ENCODE measurements around the gene PDE10A. TPM values are rescaled to one million over a fixed set of nuclear protein-coding genes. Genes with fewer than 3 reads are reported as not detected.

The PDE10A gene
- total and polyA plus RNA-seq, 2 of the 8 experiments (the other 6 are each of a cell fraction or from before 2014, with no cell fraction given): 1.1 to 2.4 TPM

GRCh38 chr6:165692106-165692653, 29.1 kb upstream of the PDE10A start:
- no peak overlapping the region for H3K9ac ChIP-seq (replicated peaks in 1 of 4; ENCODE audit: extremely low read depth in 1 of 4, low read depth in 3 of 4, low read length in 3 of 4)
- no peak overlapping the region for H3K4ac ChIP-seq (replicated peaks; ENCODE audit: insufficient read length, low read depth, low read length)
- no peak overlapping the region for H3K14ac ChIP-seq (ENCODE audit: insufficient read length)
- WGBS, 2 experiments (ENCODE audit: extremely low coverage in 1 of 2, insufficient coverage in 1 of 2, insufficient read length in 1 of 2, insufficient replicate concordance in 2 of 2, low coverage in 1 of 2, low lambda C conversion rate in 2 of 2, missing lambda C conversion rate in 1 of 2): 89% methylated on average over 11 of the region's 11 CpGs; no CpG with 5 or more reads in 1 of the 2 experiments
- no peak overlapping the region for H2AK5ac ChIP-seq (ENCODE audit: low read depth, low read length)
- ChIA-PET CTCF (ENCODE audit: partially characterized antibody) (interaction anchor here (0.7 kb wide), 1 partner anchor 363 kb away, joined by 3 read pairs; no protein-coding TSS in a partner anchor), POLR2A (ENCODE audit: partially characterized antibody) (no interaction called here)
- H2BK120ac ChIP-seq (replicated peaks; ENCODE audit: low read depth, low read length): no peak overlapping the region
- FAIRE-seq (no peak), DNase-seq (ENCODE audit: low read depth in 1 of 2, low spot score in 2 of 2) (no peak)
- H2BK20ac ChIP-seq (ENCODE audit: low read length): no peak overlapping the region
- H3K18ac ChIP-seq (ENCODE audit: extremely low read depth, low read length): no peak overlapping the region
- no peak overlapping the region for H4K8ac ChIP-seq (ENCODE audit: extremely low read depth, insufficient read depth, low read length)
- H2BK15ac ChIP-seq (ENCODE audit: low read length): no peak overlapping the region
- H3K4me3 ChIP-seq (ENCODE audit: extremely low read depth in 1 of 4, insufficient read depth in 2 of 4, low read depth in 3 of 4, low read length in 4 of 4): no peak overlapping the region
- H3K56ac ChIP-seq (replicated peaks; ENCODE audit: insufficient read length, low read depth, low read length): no peak overlapping the region
- no peak overlapping the region for H2BK5ac ChIP-seq (ENCODE audit: low read depth, low read length)
- no peak overlapping the region for H3K4me2 ChIP-seq (ENCODE audit: insufficient read depth in 1 of 2, low read depth in 2 of 2, low read length in 2 of 2)
- no peak overlapping the region for H4K5ac ChIP-seq (ENCODE audit: insufficient read length, low read depth, low read length)
- H3K79me1 ChIP-seq (ENCODE audit: low read depth, low read length): no peaks in the 10 kb centered on the region
- no peak overlapping the region for H2AFZ ChIP-seq (ENCODE audit: low read length)
- no peak overlapping the region for H4K91ac ChIP-seq (replicated peaks; ENCODE audit: insufficient read length, low read length)
- no peaks in the 10 kb centered on the region for H3K79me2 ChIP-seq (ENCODE audit: control insufficient read depth in 1 of 2, insufficient read depth in 2 of 2, low read length in 2 of 2)
- H3K23ac ChIP-seq (ENCODE audit: insufficient read length): no peak overlapping the region
- H3K23me2 ChIP-seq (ENCODE audit: low read depth, low read length): no peaks in the 10 kb centered on the region; the same call in 1 of the 2 replicates
- no peak overlapping the region for H2BK12ac ChIP-seq (ENCODE audit: low read depth, low read length)
- H3K36me3 ChIP-seq (ENCODE audit: control insufficient read depth in 2 of 4, insufficient read depth in 4 of 4, low read length in 3 of 4): no peaks in the 10 kb centered on the region
- H3K9me3 ChIP-seq (ENCODE audit: insufficient read depth in 2 of 2, low read depth in 1 of 2, low read length in 1 of 2): no peaks in the 10 kb centered on the region
- no peaks in the 10 kb centered on the region for H3K27me3 ChIP-seq (replicated peaks in 1 of 4; ENCODE audit: control insufficient read depth in 3 of 4, extremely low read depth in 1 of 4, insufficient read depth in 3 of 4, low read length in 3 of 4)
- H3K27ac ChIP-seq (ENCODE audit: low read depth, low read length): no peak overlapping the region
- peaks cover 0 to 4% (median 0%) of the 10 kb centered on the region in 4 experiments; a peak in 1 of 7 replicates for H3K4me1 ChIP-seq (replicated peaks in 1 of 4; ENCODE audit: control insufficient read depth in 3 of 4, insufficient read depth in 4 of 4, low read length in 3 of 4)
- no peaks in the 10 kb centered on the region for H4K20me1 ChIP-seq (replicated peaks in 1 of 2; ENCODE audit: control insufficient read depth in 1 of 2, insufficient read depth in 2 of 2, low read length in 2 of 2)
- TF ChIP-seq BRCA1 (IDR thresholded peaks at IDR 0.05; ENCODE audit: low read depth, low read length): no peak
- TF ChIP-seq, protein P1, sequence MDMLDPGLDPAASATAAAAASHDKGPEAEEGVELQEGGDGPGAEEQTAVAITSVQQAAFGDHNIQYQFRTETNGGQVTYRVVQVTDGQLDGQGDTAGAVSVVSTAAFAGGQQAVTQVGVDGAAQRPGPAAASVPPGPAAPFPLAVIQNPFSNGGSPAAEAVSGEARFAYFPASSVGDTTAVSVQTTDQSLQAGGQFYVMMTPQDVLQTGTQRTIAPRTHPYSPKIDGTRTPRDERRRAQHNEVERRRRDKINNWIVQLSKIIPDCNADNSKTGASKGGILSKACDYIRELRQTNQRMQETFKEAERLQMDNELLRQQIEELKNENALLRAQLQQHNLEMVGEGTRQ (IDR thresholded peaks at IDR 0.05; ENCODE audit: low read length): no peak
- TF ChIP-seq POLR2A (IDR thresholded peaks at IDR 0.05; ENCODE audit: control extremely low read depth in 1 of 2, low read depth in 2 of 2, low read length in 2 of 2): no peak
